IMR-90 (cell line): ENCODE measurements around the gene ANKRD24. TPM values are rescaled to one million over a fixed set of nuclear protein-coding genes. Genes with fewer than 3 reads are reported as not detected.

Experiments used
- ATAC-seq: fragments of 200-7000 bp; cut with Tn5 transposase; 2 replicates; pipeline ENCODE4 v1.9.1; 2020; ENCODE audit warnings: low read depth, mild to moderate bottlenecking, moderate library complexity
- BruUV-seq: library from RNA; stranded (reverse); fragments of 400-500 nt; replicated peaks from 2 replicates; lab custom pipeline; 2021; lab: Mats Ljungman, UMichigan
- CTCF ChIA-PET: fragments of 300-600 bp; formaldehyde crosslinking; extraction: SDS; loops from one replicate; lab custom pipeline; 2021; ENCODE audit warnings: antibody characterized with exemption; lab: Yijun Ruan, JAX
- POLR2A ChIA-PET: fragments of 300-600 bp; sonication (Branson Sonifier 250); formaldehyde crosslinking; loops from one replicate; lab custom pipeline; 2022; ENCODE audit warnings: antibody characterized with exemption; ENCODE audit not compliant: unreplicated experiment; lab: Charles Lee
- DNase-seq: peaks from one replicate; pipeline ENCODE4 v3.0.0; 2013
- H2AFZ ChIP-seq: replicated peaks from 2 replicates; pipeline ENCODE3; 2013; ENCODE audit warnings: low read length, mild to moderate bottlenecking; ENCODE audit not compliant: poor library complexity
- H2AK5ac ChIP-seq: 2 replicates; pipeline ENCODE4 v1.6.1; 2013; ENCODE audit warnings: low read depth, low read length, inconsistent platforms
- H2AK9ac ChIP-seq: replicated peaks from 2 replicates; pipeline ENCODE3; 2013; ENCODE audit warnings: mild to moderate bottlenecking, low read depth, low read length, moderate library complexity; ENCODE audit not compliant: poor library complexity
- H2BK120ac ChIP-seq: 2 replicates; pipeline ENCODE4 v1.6.1; 2013; ENCODE audit warnings: low read depth, low read length, inconsistent platforms
- H2BK15ac ChIP-seq: 3 replicates; pipeline ENCODE4 v1.6.1; 2013; ENCODE audit warnings: low read depth, low read length, inconsistent platforms
- H2BK20ac ChIP-seq: 2 replicates; pipeline ENCODE4 v1.6.1; 2013; ENCODE audit warnings: low read depth, mild to moderate bottlenecking, inconsistent platforms, low read length, moderate library complexity
- H2BK5ac ChIP-seq: 2 replicates; pipeline ENCODE4 v1.6.1; 2013; ENCODE audit warnings: mild to moderate bottlenecking, low read depth, low read length, inconsistent platforms; ENCODE audit not compliant: poor library complexity, severe bottlenecking
- H3K14ac ChIP-seq: replicated peaks from 2 replicates; pipeline ENCODE4 v1.6.1; 2013; ENCODE audit warnings: low read depth, low read length, inconsistent platforms
- H3K18ac ChIP-seq: 2 replicates; pipeline ENCODE4 v1.6.1; 2013; ENCODE audit warnings: low read depth, low read length, control low read depth
- H3K23ac ChIP-seq: 2 replicates; pipeline ENCODE4 v1.6.1; 2013; ENCODE audit warnings: low read depth, low read length, inconsistent platforms
- H3K27ac ChIP-seq: 2 replicates; pipeline ENCODE4 v1.5.1; 2013; ENCODE audit warnings: mild to moderate bottlenecking, control low read depth, low read length; ENCODE audit not compliant: insufficient read depth
- H3K27me3 ChIP-seq: 2 replicates; pipeline ENCODE4 v1.6.1; 2013; ENCODE audit warnings: low read length; ENCODE audit not compliant: control insufficient read depth, insufficient read depth
- H3K36me3 ChIP-seq: 2 replicates; pipeline ENCODE4 v1.6.1; 2013; ENCODE audit warnings: low read length, mixed read lengths; ENCODE audit not compliant: control insufficient read depth, insufficient read depth
- H3K4ac ChIP-seq: 2 replicates; pipeline ENCODE4 v1.6.1; 2013; ENCODE audit warnings: low read depth, low read length, inconsistent platforms
- H3K4me1 ChIP-seq: 2 replicates; pipeline ENCODE4 v1.6.1; 2013; ENCODE audit warnings: low read length, mixed read lengths; ENCODE audit not compliant: control insufficient read depth, insufficient read depth
- H3K4me2 ChIP-seq: 2 replicates; pipeline ENCODE4 v1.6.1; 2013; ENCODE audit warnings: low read depth, mild to moderate bottlenecking, control low read depth, low read length, moderate library complexity
- H3K4me3 ChIP-seq: 2 replicates; pipeline ENCODE4 v1.5.1; 2013; ENCODE audit warnings: low read depth, mild to moderate bottlenecking, control low read depth, low read length, moderate library complexity; ENCODE audit not compliant: insufficient read depth
- H3K56ac ChIP-seq: 2 replicates; pipeline ENCODE4 v1.6.1; 2013; ENCODE audit warnings: low read length, inconsistent platforms; ENCODE audit not compliant: insufficient read depth; ENCODE audit errors: extremely low read depth
- H3K79me1 ChIP-seq, 2 experiments: 2 replicates each; pipeline ENCODE4 v1.6.1; 2013; ENCODE audit warnings: low read length in 2 of 2, inconsistent platforms in 1 of 2, low read depth in 1 of 2
- H3K9ac ChIP-seq: 2 replicates; pipeline ENCODE4 v1.6.1; 2013; ENCODE audit warnings: low read depth, low read length, control low read depth
- H3K9me1 ChIP-seq: 2 replicates; pipeline ENCODE4 v1.6.1; 2013; ENCODE audit warnings: low read length, inconsistent platforms; ENCODE audit not compliant: insufficient read depth
- H3K9me3 ChIP-seq: 2 replicates; pipeline ENCODE4 v1.6.1; 2013; ENCODE audit warnings: low read length; ENCODE audit not compliant: control insufficient read depth, insufficient read depth
- H4K20me1 ChIP-seq: 2 replicates; pipeline ENCODE4 v1.6.1; 2013; ENCODE audit warnings: low read length, inconsistent platforms; ENCODE audit not compliant: insufficient read depth
- H4K5ac ChIP-seq: 2 replicates; pipeline ENCODE4 v1.6.1; 2013; ENCODE audit warnings: mild to moderate bottlenecking, low read depth, low read length, control low read depth
- H4K8ac ChIP-seq, 2 experiments: 2 replicates each; pipeline ENCODE4 v1.6.1; 2013; ENCODE audit warnings: low read depth in 2 of 2, low read length in 2 of 2, control low read depth in 1 of 2, inconsistent platforms in 1 of 2
- H4K91ac ChIP-seq: 2 replicates; pipeline ENCODE4 v1.6.1; 2013; ENCODE audit warnings: low read depth, low read length, inconsistent platforms; ENCODE audit not compliant: insufficient read depth
- BHLHE40 ChIP-seq: fragments of 150-350 bp; IDR thresholded peaks from 2 replicates; pipeline ENCODE4 v1.6.1; 2016; ENCODE audit warnings: mild to moderate bottlenecking, low read depth, low read length
- CEBPB ChIP-seq: IDR thresholded peaks from 2 replicates; pipeline ENCODE4 v1.6.1; 2012; ENCODE audit warnings: low read depth, low read length, improper control_type of control experiment
- CHD1 ChIP-seq: IDR thresholded peaks from 2 replicates; pipeline ENCODE4 v1.6.1; 2012; ENCODE audit warnings: low read depth, low read length, improper control_type of control experiment
- CTCF ChIP-seq: conservative IDR thresholded peaks from 2 replicates; pipeline ENCODE4 v1.5.1; 2012; ENCODE audit warnings: mild to moderate bottlenecking, low read depth, low read length, improper control_type of control experiment
- FOS ChIP-seq: fragments of 150-350 bp; IDR thresholded peaks from 2 replicates; pipeline ENCODE4 v1.6.1; 2016; ENCODE audit warnings: low read depth, low read length
- MAFK ChIP-seq: IDR thresholded peaks from 2 replicates; pipeline ENCODE4 v1.6.1; 2012; ENCODE audit warnings: low read depth, low read length, improper control_type of control experiment
- MAZ ChIP-seq: IDR thresholded peaks from 2 replicates; pipeline ENCODE4 v1.6.1; 2012; ENCODE audit warnings: low read depth, mild to moderate bottlenecking, low read length, improper control_type of control experiment, moderate library complexity, borderline replicate concordance
- POLR2A ChIP-seq: IDR thresholded peaks from 2 replicates; pipeline ENCODE4 v1.6.1; 2012; ENCODE audit warnings: mild to moderate bottlenecking, low read depth, low read length
- RAD21 ChIP-seq: IDR thresholded peaks from 2 replicates; pipeline ENCODE4 v1.6.1; 2012; ENCODE audit warnings: low read length, improper control_type of control experiment
- RCOR1 ChIP-seq: IDR thresholded peaks from 2 replicates; pipeline ENCODE4 v1.6.1; 2012; ENCODE audit warnings: mild to moderate bottlenecking, low read length, improper control_type of control experiment; ENCODE audit not compliant: insufficient replicate concordance
- RFX5 ChIP-seq: IDR thresholded peaks from 2 replicates; pipeline ENCODE4 v1.8.0; 2012; ENCODE audit warnings: low read depth, mild to moderate bottlenecking, low read length, moderate library complexity
- SMC3 ChIP-seq: fragments of 150-350 bp; IDR thresholded peaks from 2 replicates; pipeline ENCODE4 v1.6.1; 2016; ENCODE audit warnings: low read depth, mild to moderate bottlenecking, antibody characterized with exemption, low read length, moderate library complexity
- USF2 ChIP-seq: fragments of 150-350 bp; IDR thresholded peaks from 2 replicates; pipeline ENCODE4 v1.6.1; 2017; ENCODE audit warnings: mild to moderate bottlenecking, antibody characterized with exemption, low read length, low read depth
- WGBS, 2 experiments: methylation state at CpG; one replicate each; pipeline versions ENCODE4 v1.1.5 to v1.1.7; 2013; ENCODE audit warnings: missing lambda C conversion rate in 2 of 2; ENCODE audit not compliant: insufficient read length in 1 of 2; ENCODE audit errors: extremely low coverage in 2 of 2; 5-methylcytosine and 5-hydroxymethylcytosine counted together
- dilution Hi-C: fragments of 300-500 bp; cut with HindIII; formaldehyde crosslinking; loops from one replicate; pipeline ENCODE4 v1.14.3; 2018; ENCODE audit warnings: low sequenced_read_pairs; ENCODE audit not compliant: unreplicated experiment
- in situ Hi-C: fragments of 300-500 bp; cut with MboI; formaldehyde crosslinking; loops from 3 replicates; pipeline ENCODE4 v1.14.3; 2019; ENCODE audit warnings: low sequenced_read_pairs, inconsistent platforms, mixed read lengths
- intact Hi-C: fragments of 100-400 bp; cut with micrococcal nuclease; formaldehyde crosslinking; loops from 2 replicates; pipeline ENCODE4 v1.10.0; 2022
- polyA plus RNA-seq, 3 experiments: library from polyadenylated mRNA; depleted of rRNA; stranded (reverse); fragments of >200 nt; gene quantifications; 2 replicates each; pipeline ENCODE4 v1.2.3, GENCODE V29; 2012; ENCODE audit warnings: low replicate concordance in 1 of 3
- total RNA-seq: library from RNA; depleted of rRNA; stranded (reverse); fragments of >200 nt; gene quantifications from 2 replicates; pipeline ENCODE4 v1.2.3, GENCODE V29; 2012
- TF ChIP-seq, protein P1 (sequence below): fragments of 150-350 bp; IDR thresholded peaks from 2 replicates; pipeline ENCODE4 v1.6.1; 2016; ENCODE audit warnings: low read depth, mild to moderate bottlenecking, low read length, moderate library complexity, borderline replicate concordance

The ANKRD24 gene
- total and polyA plus RNA-seq, 2 of the 4 experiments (the other 2 are of a cell fraction): 0.18 to 0.21 TPM

GRCh38 chr19:4264812-4265211, 82.3 kb downstream of the ANKRD24 start:
- Histone ChIP-seq H3K9ac (no peak overlapping the region), H3K27me3 (no peaks in the 10 kb centered on the region), H3K18ac (no peak overlapping the region), H3K14ac (no peak overlapping the region), H2BK5ac (no peak overlapping the region), H4K8ac (no peak overlapping the region), H4K91ac (no peak overlapping the region), H3K23ac (no peak overlapping the region), H2AFZ (no peak overlapping the region), H2BK120ac (no peak overlapping the region), H2AK5ac (no peak overlapping the region), H3K9me3 (no peaks in the 10 kb centered on the region), H4K20me1 (peaks cover 6% of the 10 kb centered on the region; the same call in 1 of the 2 replicates), H3K4me1 (no peaks in the 10 kb centered on the region), H3K56ac (no peak overlapping the region), H3K4me2 (no peak overlapping the region), H3K4me3 (no peak overlapping the region), H3K9me1 (no peaks in the 10 kb centered on the region), H2BK15ac (no peak overlapping the region), H2AK9ac (no peak overlapping the region), H3K36me3 (peaks cover 24% of the 10 kb centered on the region), H2BK20ac (no peak overlapping the region), H3K4ac (no peak overlapping the region), H4K5ac (no peak overlapping the region), H3K27ac (no peak overlapping the region), H3K79me1 (no peaks in the 10 kb centered on the region)
- DNase-seq: no peak
- CTCF ChIA-PET: interaction anchor here (0.6 kb wide), 1 partner anchor 132 kb away, joined by 3 read pairs; no protein-coding TSS in a partner anchor
- in situ Hi-C loops (loop anchor here (5.0 kb wide), 1 partner anchor 87 kb away; no protein-coding TSS in a partner anchor), dilution Hi-C loops (no loop called here), intact Hi-C loops (no loop called here)
- 100% methylated on average over 2 of the region's 4 CpGs; no CpG with 5 or more reads in 1 of the 2 experiments for WGBS, 2 experiments
- no peak for ATAC-seq
- BruUV-seq: no TSS peak
- POLR2A ChIA-PET: interaction anchor here (0.6 kb wide), 1 partner anchor 63 kb away, joined by 3 read pairs; no protein-coding TSS in a partner anchor
- no peak for TF ChIP-seq MAZ
- no peak for TF ChIP-seq RAD21
- TF ChIP-seq USF2: no peak
- TF ChIP-seq CHD1: no peak
- no peak for TF ChIP-seq CEBPB
- TF ChIP-seq FOS: no peak
- no peak for TF ChIP-seq POLR2A
- TF ChIP-seq CTCF: no peak
- TF ChIP-seq RCOR1: no peak
- TF ChIP-seq SMC3: no peak
- no peak for TF ChIP-seq MAFK
- TF ChIP-seq, protein P1, sequence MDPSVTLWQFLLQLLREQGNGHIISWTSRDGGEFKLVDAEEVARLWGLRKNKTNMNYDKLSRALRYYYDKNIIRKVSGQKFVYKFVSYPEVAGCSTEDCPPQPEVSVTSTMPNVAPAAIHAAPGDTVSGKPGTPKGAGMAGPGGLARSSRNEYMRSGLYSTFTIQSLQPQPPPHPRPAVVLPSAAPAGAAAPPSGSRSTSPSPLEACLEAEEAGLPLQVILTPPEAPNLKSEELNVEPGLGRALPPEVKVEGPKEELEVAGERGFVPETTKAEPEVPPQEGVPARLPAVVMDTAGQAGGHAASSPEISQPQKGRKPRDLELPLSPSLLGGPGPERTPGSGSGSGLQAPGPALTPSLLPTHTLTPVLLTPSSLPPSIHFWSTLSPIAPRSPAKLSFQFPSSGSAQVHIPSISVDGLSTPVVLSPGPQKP: no peak
- no peak for TF ChIP-seq BHLHE40
- no peak for TF ChIP-seq RFX5
